ENCODE measurements around the gene FAIM2. TPM values are rescaled to one million over a fixed set of nuclear protein-coding genes. Genes with fewer than 3 reads are reported as not detected.
"Not testable (repeated sequence)": the region's sequence is repeated elsewhere in the genome, so short reads cannot be mapped to it uniquely, and the experiment has no call there.

FAIM2 gene
- total RNA-seq, 1 experiment from 2014 or later = not detected

DNA sequence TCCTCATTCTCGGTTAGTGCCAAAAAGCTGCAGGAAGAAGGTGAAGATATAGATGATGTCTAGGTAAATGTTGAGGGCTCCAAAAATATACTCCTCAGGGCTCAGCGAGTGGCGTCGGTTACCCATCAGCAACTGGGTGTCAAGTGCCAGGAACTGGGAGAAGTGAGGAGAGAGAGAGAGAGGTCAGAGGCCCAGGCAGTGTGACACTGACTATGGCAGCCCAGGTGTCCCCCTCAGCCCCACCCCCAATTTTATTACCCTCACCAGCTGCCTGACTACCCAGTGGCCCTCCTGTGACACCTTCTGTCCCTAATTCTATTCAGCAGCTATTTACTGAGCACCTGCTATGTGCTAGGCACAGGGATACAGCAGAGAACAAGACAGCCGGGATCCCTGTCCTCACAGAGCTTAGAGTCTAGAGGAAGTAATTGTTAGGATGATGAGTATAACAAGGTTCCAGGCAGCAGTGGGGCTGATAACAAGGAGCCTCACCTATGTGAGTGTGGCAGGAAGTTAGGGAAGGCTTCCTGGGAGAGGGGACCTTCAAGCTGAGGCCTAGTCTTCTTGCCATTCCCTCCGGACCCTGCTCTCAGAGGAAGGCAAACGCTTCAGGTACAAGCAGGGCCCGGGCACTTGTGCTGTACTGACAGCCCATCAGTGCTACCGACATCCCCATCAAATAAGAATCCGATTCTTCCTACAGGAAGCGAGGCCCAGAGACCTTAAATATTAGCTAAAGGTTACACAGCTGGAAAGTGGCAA is 33.0 kb downstream of the FAIM2 start:
- no peak for DNase-seq (ENCODE audit: low spot score)
- in situ Hi-C loops (cut with HindIII; ENCODE audit: low sequenced_read_pairs) = no loop called here

DNA sequence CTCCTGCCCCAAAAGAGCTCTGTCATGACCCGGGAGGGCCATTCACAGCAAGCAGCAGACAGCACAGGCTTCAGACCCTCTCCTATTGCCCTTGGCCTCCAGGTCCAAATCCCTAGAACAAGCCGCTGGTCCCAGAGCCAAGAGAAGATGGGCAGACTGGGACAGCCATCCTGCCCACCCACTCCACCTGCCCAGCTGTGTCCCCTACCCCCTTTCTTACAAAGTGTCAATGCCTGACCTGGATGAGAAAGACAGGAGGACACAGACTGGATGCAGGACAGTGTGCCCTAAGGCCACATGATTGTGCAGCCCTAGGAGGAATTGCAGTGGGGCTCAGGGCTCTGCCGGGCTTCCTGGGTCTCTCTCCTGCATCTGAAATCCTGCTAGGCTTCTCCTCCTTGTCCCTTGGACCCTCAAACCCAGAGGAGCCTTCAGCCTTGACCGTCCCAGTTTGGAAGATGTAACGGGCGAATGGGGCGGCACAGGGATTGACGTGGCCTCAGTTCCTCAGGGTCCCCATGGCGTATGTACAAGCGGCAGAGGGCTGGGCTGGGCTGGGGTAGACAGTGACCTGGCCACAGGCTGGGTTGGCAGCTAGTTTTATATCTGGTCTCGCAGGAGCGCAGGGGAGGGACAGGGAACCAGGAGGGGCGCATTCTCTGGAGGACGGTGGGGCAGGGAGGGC is 33.7 kb downstream of the FAIM2 start:
- in situ Hi-C loops (cut with HindIII; ENCODE audit: low sequenced_read_pairs) = no loop called here
- no peak for DNase-seq (ENCODE audit: low spot score)

DNA sequence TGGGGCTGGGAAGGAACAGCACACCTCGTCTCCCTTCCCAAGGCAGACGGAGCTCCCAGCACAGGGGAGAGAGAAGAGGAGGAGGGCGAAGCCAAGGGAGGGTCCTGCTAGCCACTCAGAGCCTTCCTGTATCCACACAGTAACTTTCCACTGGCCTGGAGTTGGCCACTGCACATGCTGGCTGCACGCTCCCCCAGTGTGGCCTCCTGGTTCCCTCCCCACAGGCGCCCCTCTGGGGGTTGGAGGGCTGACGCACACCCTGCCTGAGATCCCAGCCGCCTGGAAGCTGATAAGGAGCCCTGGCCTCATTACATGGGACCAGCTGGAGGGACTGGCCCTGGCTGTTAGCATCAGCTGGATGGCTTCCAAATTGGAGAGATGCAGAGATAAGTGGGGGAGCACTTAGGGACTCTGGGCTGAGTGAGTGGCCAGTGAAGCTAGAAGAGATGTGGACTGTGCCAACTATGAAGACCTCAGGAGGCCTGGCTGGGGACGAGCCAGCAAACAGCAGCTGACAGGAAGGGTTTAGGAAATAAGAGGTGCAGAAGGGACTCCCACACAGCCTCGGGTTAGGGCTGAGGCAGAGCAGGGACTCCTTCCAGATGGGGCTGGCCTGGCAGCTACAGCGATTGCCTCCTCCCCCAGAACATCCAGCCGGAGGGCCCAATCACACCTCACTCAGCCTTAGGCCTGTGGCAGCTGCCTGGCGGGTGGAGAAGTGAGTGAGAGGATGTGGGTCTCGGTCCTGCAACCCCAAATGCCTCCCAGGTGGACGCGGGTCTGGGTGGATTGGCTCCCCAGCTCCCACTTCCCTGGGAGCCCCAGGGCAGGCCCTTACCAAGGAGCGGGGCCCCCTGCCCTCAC is 34.5 kb downstream of the FAIM2 start:
- in situ Hi-C loops (cut with HindIII; ENCODE audit: low sequenced_read_pairs) = no loop called here

DNA sequence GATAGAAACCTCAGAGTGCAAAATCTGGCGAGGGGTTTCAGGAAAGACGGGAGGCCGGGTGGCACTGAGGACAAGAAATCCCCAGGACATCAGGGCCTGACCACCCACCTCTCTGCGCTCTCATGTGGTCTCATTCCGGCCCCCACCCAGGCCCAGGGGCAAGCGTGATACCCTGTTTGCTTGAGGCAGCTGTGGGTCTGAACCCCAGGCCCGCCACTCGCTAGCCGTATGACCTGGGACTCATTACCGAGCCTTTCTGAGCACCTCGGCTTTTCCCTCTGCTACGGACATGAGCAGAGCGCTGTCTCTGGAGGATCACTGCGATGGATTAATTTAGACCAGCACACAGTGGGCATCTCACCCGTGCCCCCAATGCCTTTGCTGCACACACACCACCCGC is 35.3 kb downstream of the FAIM2 start:
- in situ Hi-C loops (cut with HindIII; ENCODE audit: low sequenced_read_pairs) = no loop called here
- DNase-seq (ENCODE audit: low spot score) = no peak

More for the DNA sequence above, 34.5 kb downstream of the FAIM2 start:
- peak; percentile 88 for DNase-seq (ENCODE audit: low spot score)

DNA sequence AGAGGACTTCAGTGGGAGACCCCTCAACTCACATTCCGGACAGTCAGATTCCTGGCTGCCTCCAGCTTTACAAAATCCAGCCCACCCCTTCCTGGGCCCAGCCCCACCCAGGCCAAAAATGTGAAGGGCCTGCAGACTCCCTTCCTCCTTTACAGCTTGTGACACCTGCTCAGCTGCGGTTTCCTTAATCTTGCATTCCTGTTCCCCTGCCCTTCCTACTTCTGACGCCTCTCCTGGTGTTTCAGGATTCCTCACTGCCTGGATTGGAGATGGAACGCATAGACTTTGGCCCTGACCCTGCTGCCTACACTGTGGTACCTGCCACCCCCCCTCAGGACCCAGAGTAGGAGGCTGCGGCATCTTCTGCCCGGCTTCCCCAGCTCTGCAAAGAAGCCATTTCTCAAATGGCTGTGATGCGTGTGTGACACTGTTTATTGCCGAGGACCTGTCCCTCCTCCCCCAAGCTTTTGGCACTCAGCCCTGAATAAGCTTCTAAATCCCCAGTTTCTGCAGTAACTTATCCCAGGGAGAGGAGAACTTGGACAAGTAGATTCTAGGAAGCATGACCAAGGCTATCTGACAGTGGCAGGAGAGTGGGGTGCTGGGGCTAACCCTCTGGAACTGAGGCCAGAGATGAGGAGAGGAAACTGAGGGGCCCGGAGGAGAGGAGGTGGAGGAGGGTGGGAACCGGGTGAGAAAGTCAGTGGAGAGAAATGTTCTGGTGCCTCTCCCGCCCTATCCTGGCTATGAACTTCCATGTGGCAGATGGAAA is 35.9 kb downstream of the FAIM2 start:
- in situ Hi-C loops (cut with HindIII; ENCODE audit: low sequenced_read_pairs) = no loop called here
- peak; percentile 44 for DNase-seq (ENCODE audit: low spot score)

DNA sequence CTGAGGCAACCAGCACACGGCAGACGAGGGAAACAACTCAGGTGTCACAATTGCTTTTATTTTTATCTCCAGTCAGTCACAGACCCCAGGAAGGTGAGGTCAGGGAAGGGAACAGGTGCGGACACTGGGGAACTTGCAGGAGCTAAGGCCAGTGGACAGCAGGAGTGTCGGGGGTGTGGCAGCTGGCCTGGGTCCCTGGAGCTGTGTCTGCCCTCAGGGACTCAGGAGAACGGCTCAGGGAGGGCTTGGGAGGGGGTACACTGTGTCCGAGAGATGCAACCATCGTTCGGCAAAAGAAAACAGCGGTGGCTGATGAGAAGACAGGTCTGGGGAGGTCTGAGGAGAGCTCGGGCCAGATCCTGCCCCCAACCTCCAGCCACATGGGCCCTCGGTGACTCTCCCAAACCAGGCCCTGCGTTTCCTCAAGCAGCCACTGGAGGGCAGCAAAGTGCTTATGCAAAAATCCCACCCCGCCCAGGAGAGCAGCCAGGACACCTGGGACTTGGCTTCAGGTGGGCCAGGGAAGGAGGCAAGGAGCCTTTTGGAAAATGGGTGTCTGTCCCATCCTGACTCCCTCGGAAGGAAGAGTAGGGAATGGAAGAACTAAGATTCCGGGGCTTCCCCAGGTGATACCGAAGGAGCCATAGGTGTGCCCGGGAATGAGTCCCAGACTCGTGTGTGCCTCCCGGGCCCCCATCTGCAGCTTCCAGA is 36.7 kb downstream of the FAIM2 start:
- in situ Hi-C loops (cut with HindIII; ENCODE audit: low sequenced_read_pairs) = no loop called here
- peak; percentile 86 for DNase-seq (ENCODE audit: low spot score)

DNA sequence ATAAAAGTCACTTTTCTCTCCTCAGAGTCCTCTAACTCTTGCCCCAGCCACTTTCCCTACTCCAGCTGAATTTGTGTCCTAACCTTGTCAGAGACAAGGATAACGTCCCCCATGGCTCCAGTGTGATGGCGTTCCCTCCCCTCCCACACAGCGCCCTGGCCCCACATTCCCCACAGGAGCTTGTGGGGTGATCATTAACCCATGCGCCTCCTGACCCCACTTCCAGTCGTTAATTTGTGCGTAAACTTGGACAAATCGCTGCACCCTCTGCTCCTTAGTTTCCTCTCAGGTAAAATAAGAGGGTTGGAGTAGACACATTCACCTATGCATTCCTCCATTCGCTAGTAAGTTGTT is 37.9 kb downstream of the FAIM2 start:
- in situ Hi-C loops (cut with HindIII; ENCODE audit: low sequenced_read_pairs) = no loop called here
- DNase-seq (ENCODE audit: low spot score) = no peak

DNA sequence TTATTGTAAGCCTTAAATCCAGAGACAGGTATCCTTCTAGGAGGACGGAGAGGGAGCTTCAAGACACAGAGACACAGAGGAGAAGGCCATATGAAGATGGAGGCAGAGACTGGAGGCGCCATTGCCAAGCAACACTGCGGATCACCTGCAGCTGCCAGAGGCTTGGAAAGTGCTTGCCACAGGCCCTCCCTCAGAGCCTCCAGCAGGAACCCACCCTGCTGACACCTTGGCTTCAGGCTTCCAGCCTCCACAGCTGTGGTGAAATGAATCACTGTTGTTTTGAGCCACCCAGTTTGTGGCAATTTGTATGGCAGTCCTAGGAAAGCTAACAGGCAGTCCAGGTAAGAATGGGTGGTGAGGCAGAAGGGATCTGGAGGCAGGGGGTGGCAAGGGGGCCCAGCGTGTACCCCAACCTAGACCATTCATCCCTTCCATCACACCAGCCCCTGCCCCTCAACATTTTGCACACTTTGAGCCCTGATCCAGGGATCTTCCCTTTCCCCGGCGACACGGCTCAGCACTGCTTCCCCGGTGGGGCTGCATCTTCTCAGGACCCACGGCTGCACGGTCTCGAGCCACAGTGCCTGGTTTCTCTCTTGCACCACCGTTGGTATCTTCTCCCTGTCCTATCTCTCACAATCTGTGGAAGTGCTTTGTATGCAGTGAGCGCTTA is 38.5 kb downstream of the FAIM2 start:
- in situ Hi-C loops (cut with HindIII; ENCODE audit: low sequenced_read_pairs) = no loop called here
- DNase-seq (ENCODE audit: low spot score) = no peak

DNA sequence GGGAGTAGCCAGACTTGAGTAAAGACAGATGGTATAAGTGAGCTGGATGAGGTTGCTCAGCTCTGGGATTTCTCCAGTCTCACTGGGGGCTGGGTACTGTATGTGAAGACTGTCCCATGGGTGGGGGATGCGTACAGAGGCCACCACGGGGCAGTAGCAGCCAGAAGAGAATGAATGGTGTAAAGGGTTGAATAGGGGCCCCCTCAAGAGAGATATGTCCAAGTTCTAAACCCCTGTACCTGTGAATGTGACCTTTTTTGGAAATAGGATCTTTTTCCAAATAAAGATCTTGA is 39.0 kb downstream of the FAIM2 start:
- in situ Hi-C loops (cut with HindIII; ENCODE audit: low sequenced_read_pairs) = no loop called here

DNA sequence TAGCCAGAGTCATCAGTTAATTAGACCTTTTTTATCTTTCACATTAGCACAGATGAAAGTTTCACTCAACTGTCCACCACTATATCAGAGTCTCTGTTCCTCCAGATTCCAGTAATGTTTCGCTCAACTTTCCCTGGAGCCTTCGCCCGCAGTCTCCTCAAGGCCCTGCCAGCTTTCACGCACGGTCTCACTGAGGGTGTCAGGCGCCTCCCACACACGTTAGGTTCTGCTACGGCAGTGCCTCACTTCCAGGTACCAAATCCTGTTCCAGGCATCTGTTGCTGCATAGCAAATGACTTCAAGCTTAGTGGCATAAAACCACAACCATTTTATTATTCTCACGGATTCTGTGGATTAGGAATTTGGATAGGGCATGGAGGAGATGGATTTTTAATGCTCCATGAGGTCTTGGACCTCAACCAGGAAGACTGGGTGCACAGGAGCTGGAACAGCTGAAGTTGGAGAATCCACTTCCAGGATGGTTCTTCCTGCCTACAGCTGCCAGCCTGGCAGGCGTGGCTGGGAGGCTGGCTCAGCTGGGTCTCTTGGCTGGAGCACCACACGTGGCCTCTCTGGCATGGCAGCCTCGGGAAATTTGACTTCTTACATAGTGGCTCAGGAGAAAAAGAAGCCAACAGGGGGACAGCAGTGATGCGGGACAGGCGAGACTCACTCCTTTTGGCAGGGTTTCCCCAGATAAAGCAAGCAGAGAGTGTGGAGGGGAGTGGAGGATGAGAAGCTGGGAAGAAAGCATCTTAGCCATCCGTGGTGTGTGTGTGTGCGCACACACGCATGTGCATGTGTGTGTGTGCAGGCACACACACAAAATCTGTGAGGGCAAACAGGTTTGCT is 39.5 kb downstream of the FAIM2 start:
- in situ Hi-C loops (cut with HindIII; ENCODE audit: low sequenced_read_pairs) = no loop called here

More for the DNA sequence above, 39.0 kb downstream of the FAIM2 start:
- no peak for DNase-seq (ENCODE audit: low spot score)

DNA sequence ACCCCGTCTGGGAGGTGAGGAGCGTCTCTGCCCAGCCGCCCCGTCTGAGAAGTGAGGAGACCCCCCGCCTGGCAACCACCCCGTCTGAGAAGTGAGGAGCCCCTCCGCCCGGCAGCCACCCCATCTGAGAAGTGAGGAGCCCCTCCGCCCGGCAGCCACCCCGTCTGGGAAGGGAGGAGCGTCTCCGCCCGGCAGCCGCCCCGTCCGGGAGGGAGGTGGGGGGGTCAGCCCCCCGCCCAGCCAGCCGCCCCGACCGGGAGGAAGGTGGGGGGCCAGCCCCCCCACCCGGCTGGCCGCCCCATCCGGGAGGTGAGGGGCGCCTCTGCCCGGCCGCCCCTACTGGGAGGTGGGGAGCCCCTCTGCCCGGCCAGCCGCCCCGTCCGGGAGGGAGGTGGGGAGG is 42.8 kb downstream of the FAIM2 start:
- DNase-seq (ENCODE audit: low spot score); in situ Hi-C loops (cut with HindIII; ENCODE audit: low sequenced_read_pairs): not testable (repeated sequence)

More for the DNA sequence above, 39.5 kb downstream of the FAIM2 start:
- no peak for DNase-seq (ENCODE audit: low spot score)

DNA sequence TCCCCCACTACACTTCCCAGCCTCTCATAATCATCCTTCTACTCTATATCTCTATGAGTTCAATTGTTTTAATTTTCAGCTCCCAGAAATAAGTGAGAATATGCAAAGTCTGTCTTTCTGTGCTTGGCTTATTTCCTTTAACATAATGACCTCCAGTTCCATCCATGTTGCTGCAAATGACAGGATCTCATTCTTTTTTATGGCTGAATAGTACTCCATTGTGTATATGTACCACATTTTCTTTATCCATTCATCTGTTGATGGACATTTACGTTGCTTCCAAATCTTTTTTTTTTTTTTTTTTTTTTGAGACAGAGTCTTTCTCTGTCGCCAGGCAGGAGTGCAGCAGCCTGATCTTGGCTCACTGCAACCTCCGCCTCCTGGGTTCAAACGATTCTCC is 47.8 kb downstream of the FAIM2 start:
- in situ Hi-C loops (cut with HindIII; ENCODE audit: low sequenced_read_pairs) = not testable (repeated sequence)

DNA sequence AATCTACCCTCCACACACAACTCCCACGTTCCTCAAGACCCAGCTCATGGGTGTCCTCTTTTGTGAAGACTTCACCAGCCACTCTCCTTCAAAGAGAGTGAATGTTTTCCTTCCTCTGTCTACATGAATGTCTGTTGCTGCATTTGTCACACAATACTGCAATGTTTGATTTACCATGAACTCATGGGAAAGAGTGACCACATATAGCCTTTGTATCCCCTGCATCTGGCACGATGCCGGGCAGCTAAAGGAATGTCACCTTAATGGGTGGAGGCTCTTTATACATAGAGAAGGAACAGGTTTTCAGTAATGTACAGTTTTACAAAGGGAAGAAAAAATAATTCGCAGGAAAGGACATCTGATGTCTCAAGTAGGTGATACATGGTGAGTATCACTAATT is 48.7 kb downstream of the FAIM2 start:
- DNase-seq (ENCODE audit: low spot score) = no peak
- in situ Hi-C loops (cut with HindIII; ENCODE audit: low sequenced_read_pairs) = no loop called here

More for the DNA sequence above, 47.8 kb downstream of the FAIM2 start:
- DNase-seq (ENCODE audit: low spot score) = not testable (repeated sequence)

DNA sequence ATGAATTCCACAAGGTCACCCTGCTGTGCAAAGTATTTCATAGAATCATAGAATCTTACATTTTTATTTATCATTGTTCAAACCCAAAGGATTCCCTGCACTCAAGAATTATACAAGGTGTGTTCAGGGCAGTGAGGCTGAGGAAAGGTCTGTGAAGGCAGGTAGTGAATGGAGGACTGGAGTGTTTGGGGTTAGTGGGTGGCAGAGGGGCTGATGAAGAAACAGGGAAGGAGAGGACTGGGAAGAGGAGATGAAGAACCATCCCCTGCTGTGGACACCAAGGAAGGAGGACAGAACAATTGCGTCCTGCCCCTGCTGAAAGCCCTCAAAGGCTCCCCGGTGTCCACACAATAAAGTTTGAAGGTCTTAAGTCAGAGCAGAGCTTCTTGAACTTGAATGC is 50.0 kb downstream of the FAIM2 start:
- in situ Hi-C loops (cut with HindIII; ENCODE audit: low sequenced_read_pairs) = no loop called here
- DNase-seq (ENCODE audit: low spot score) = no peak

DNA sequence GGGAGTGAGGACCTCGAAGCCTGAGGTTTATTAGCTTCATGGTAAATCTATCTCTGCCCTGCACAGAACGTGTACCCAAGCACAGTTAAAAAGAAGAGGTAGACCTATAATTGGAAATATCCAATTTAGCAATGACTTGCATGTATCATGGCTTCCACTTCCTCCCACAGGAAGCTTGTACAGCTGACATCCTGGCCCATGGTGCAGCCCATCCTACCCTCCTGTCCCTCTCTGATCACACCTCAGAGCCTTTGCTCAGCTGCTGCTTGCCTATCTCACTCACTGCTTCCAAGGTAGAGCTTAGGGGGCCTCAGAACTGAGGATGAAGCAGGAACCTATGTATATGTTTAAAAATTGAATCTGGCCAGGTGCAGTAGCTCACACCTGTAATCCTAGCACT is 56.5 kb downstream of the FAIM2 start:
- in situ Hi-C loops (cut with HindIII; ENCODE audit: low sequenced_read_pairs) = no loop called here
- no peak for DNase-seq (ENCODE audit: low spot score)

DNA sequence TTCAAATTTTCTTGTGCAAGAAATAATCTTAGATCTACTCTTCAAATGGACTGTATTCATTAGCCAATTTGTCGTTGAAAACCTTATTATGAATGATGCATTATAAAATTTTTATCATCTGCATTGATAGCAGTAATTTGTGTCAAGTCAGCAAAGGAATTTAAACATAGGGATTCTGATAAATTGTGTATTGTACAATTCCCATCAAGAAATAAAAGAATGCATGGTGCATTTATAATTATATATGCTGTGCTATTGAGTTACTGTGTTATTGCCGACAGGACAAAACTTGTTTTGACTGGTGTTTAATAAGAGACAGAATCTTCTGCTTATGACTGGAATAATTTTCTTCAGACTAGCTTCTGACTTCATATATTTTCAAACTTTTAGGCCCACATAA is 57.7 kb downstream of the FAIM2 start:
- in situ Hi-C loops (cut with HindIII; ENCODE audit: low sequenced_read_pairs) = no loop called here
- DNase-seq (ENCODE audit: low spot score) = no peak

DNA sequence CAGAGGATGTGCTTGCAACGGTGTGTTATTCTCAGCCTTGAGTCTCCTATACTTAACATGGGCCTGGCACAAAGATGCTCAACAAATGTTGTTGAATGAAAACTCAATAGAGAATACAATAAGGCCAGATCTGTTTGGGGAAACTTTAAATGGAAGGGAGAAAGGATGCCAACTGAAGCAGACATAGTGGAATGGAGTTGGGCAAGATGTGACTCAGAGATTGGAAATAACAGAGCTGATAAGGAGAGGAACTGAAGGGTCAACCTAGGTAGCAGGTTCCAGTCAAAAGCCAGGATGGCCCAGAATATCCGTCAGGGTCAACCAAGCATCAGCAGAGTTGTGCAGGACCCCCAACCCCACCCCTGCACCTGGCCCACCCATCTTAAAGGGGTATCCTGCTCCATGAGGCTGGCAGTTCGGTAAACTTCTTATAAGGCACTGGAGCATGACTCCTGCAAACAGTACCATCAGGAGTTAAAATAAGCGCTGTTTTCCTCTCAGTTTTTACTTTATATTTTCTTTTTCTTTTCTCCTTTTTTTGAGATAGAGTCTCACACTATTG is 59.7 kb downstream of the FAIM2 start:
- no peak for DNase-seq (ENCODE audit: low spot score)
- in situ Hi-C loops (cut with HindIII; ENCODE audit: low sequenced_read_pairs) = no loop called here
